Natural killer cell (primary cell): ENCODE data around the gene TENT5C. TPM values are rescaled to one million over a fixed set of nuclear protein-coding genes. Genes with fewer than 3 reads are reported as not detected.

Experiments used
- ATAC-seq, 3 donors: fragments of 150-1000 bp in 2 of 3; fragments of 200-7000 bp in 1 of 3; cut with Tn5 transposase; 1 replicate in 1 of 3; 2 replicates in 2 of 3; pipeline ENCODE4 v1.10.0; 2021; ENCODE audit warnings: mild to moderate bottlenecking in 2 of 3, moderate library complexity in 2 of 3
- DNase-seq, 2 donors: peaks; one replicate each; pipeline versions ENCODE4 v3.0.0 to v3.0.0-alpha.2; 2013 to 2021; ENCODE audit warnings: mixed read lengths in 1 of 2
- H3K27ac ChIP-seq: one replicate; pipeline ENCODE4 v1.5.1; 2013; ENCODE audit warnings: mild to moderate bottlenecking, low read length
- H3K27me3 ChIP-seq: one replicate; pipeline ENCODE4 v1.6.1; 2013; ENCODE audit warnings: low read length; ENCODE audit not compliant: control insufficient read depth, insufficient read depth
- H3K36me3 ChIP-seq: one replicate; pipeline ENCODE4 v1.6.1; 2013; ENCODE audit warnings: low read length; ENCODE audit not compliant: control insufficient read depth, insufficient read depth
- H3K4me1 ChIP-seq: one replicate; pipeline ENCODE4 v1.6.1; 2013; ENCODE audit warnings: low read length; ENCODE audit not compliant: control insufficient read depth, insufficient read depth
- H3K4me3 ChIP-seq: one replicate; pipeline ENCODE4 v1.5.1; 2013; ENCODE audit warnings: low read length
- H3K9me3 ChIP-seq: one replicate; pipeline ENCODE4 v1.6.1; 2013; ENCODE audit warnings: low read length; ENCODE audit not compliant: control insufficient read depth, insufficient read depth
- H3K27ac Mint-ChIP-seq, 2 donors: one replicate each; pipeline ENCODE4 v1.8.0; 2022; ENCODE audit warnings: mild to moderate bottlenecking in 2 of 2, mixed read lengths in 2 of 2, moderate library complexity in 1 of 2
- H3K27me3 Mint-ChIP-seq, 2 donors: one replicate each; pipeline ENCODE4 v1.8.0; 2022; ENCODE audit warnings: low read depth in 2 of 2, mixed read lengths in 2 of 2
- H3K36me3 Mint-ChIP-seq: one replicate; pipeline ENCODE4 v1.8.0; 2022; ENCODE audit warnings: mixed read lengths
- H3K4me1 Mint-ChIP-seq, 2 donors: one replicate each; pipeline ENCODE4 v1.8.0; 2022; ENCODE audit warnings: mixed read lengths in 2 of 2
- H3K4me3 Mint-ChIP-seq: one replicate; pipeline ENCODE4 v1.8.0; 2022; ENCODE audit warnings: mild to moderate bottlenecking, moderate library complexity, mixed read lengths
- H3K9me3 Mint-ChIP-seq, 2 donors: one replicate each; pipeline ENCODE4 v1.8.0; 2022; ENCODE audit warnings: mixed read lengths in 2 of 2
- WGBS: methylation state at CpG from one replicate; pipeline ENCODE4 v1.1.7; 2013; ENCODE audit warnings: missing lambda C conversion rate; ENCODE audit not compliant: insufficient coverage; 5-methylcytosine and 5-hydroxymethylcytosine counted together
- intact Hi-C: fragments of 100-400 bp; cut with micrococcal nuclease; formaldehyde crosslinking; loops from one replicate; pipeline ENCODE4 v1.14.2; 2022
- total RNA-seq, 4 donors: library from RNA; stranded (reverse); fragments of 120-200 nt in 1 of 4; gene quantifications; one replicate each; pipeline versions ENCODE4 v1.2.3 to v1.2.4, GENCODE V29; 2013 to 2022
- TF ChIP-seq, protein P1 (sequence below): fragments of 200-600 bp; IDR thresholded peaks from one replicate; pipeline ENCODE4 v1.8.0; 2022; ENCODE audit warnings: antibody characterized with exemption

Gene TENT5C
- total RNA-seq, 3 donors from 2014 or later (not counting 1 experiment from before 2014, with no cell fraction given) = 80.6 to 109 (median 90.9) TPM

DNA sequence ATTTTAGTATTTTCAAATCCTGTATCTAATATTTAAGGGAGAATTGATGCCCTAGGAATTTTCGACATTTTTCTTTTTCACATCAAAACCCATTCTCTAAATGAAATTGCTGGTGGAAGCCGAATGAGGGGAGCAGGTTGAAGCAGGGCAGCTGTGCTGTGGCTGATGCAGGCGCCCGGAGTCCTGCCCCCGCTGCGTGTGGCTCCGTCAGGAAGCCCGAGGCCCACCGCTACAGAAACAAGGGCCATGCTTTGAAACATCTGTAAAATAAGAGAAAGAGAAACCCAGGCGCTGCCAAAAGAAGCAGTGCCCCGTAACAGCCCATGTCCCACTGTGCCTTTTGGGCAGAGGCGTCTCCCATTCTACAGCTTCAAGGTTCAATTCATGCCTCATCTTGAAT lies 41.1 kb downstream of the TENT5C start:
- Mint-ChIP-seq H3K27ac (no peak overlapping the region), H3K36me3 (no peaks in the 10 kb centered on the region), H3K27me3 (peaks cover 42 to 49% of the 10 kb centered on the region in 2 donors), H3K9me3 (no peaks in the 10 kb centered on the region), H3K4me1 (peaks cover 29 to 30% of the 10 kb centered on the region in 2 donors), H3K4me3 (no peak overlapping the region)
- peaks cover 3% of the 10 kb centered on the region for H3K27me3 ChIP-seq
- intact Hi-C loops = no loop called here
- no peaks in the 10 kb centered on the region for H3K36me3 ChIP-seq
- no peaks in the 10 kb centered on the region for H3K9me3 ChIP-seq
- no peak for ATAC-seq
- no peak for DNase-seq
- no peak overlapping the region for H3K4me3 ChIP-seq
- H3K27ac ChIP-seq = no peak overlapping the region
- TF ChIP-seq, protein P1, sequence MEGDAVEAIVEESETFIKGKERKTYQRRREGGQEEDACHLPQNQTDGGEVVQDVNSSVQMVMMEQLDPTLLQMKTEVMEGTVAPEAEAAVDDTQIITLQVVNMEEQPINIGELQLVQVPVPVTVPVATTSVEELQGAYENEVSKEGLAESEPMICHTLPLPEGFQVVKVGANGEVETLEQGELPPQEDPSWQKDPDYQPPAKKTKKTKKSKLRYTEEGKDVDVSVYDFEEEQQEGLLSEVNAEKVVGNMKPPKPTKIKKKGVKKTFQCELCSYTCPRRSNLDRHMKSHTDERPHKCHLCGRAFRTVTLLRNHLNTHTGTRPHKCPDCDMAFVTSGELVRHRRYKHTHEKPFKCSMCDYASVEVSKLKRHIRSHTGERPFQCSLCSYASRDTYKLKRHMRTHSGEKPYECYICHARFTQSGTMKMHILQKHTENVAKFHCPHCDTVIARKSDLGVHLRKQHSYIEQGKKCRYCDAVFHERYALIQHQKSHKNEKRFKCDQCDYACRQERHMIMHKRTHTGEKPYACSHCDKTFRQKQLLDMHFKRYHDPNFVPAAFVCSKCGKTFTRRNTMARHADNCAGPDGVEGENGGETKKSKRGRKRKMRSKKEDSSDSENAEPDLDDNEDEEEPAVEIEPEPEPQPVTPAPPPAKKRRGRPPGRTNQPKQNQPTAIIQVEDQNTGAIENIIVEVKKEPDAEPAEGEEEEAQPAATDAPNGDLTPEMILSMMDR = no peak
- H3K4me1 ChIP-seq = peaks cover 25% of the 10 kb centered on the region
- WGBS = 92% methylated on average over 11 of the region's 12 CpGs

GRCh38 chr1:117648015-117648414 lies 42.2 kb downstream of the TENT5C start:
- Mint-ChIP-seq H3K36me3 (no peaks in the 10 kb centered on the region), H3K27me3 (peaks cover 49% of the 10 kb centered on the region in 2 donors), H3K27ac (no peak overlapping the region), H3K4me3 (no peak overlapping the region), H3K4me1 (peaks cover 39 to 40% of the 10 kb centered on the region in 2 donors), H3K9me3 (no peaks in the 10 kb centered on the region)
- no CpG with 5 or more reads among the region's 2 CpGs for WGBS
- no peak for DNase-seq
- Histone ChIP-seq H3K9me3 (no peaks in the 10 kb centered on the region), H3K27ac (no peak overlapping the region), H3K4me3 (no peak overlapping the region), H3K36me3 (no peaks in the 10 kb centered on the region), H3K27me3 (peaks cover 3% of the 10 kb centered on the region), H3K4me1 (peaks cover 33% of the 10 kb centered on the region)
- TF ChIP-seq, protein P1 = no peak
- ATAC-seq = no peak
- intact Hi-C loops = no loop called here

DNA sequence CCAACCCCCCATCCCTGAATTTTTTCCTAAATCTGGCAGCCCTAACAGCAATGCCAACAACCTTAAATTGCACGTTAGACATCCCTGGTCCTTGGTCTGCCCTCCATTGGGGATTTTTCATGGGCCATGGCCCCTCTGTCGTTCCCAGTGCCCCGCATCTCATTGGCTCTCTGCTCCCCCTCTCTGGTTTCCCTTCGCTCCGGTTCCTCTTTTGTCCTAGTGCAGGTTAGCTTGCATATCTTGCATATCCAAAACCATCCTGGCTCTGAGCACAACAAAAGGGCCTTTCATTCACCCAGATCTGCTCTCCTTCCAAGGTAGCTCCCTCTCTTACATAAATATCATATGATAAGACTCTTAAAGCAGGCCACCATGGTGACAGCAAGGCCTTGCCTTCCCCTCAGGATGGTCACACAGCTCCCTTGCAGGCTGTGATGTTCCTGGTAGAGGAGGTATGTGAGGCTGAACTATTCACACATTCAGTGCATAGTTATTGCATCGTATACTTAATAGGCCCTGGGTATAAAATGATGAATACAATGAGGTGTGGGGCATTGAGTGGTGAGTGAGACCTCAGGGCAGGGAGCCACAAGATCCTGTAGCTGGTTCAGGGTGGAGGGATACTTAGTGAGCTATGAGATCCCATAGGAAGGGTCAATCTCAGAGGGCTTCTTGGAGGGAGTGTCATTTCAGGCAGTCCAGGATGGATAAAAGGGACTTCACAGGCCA lies 45.2 kb downstream of the TENT5C start:
- peaks cover 34 to 39% of the 10 kb centered on the region in 2 donors for H3K27me3 Mint-ChIP-seq
- intact Hi-C loops = loop anchor here (10.0 kb wide), 1 partner anchor 1146 kb away; no protein-coding TSS in a partner anchor
- Histone ChIP-seq H3K27me3 (no peaks in the 10 kb centered on the region), H3K27ac (no peak overlapping the region), H3K4me3 (no peak overlapping the region), H3K9me3 (no peaks in the 10 kb centered on the region), H3K36me3 (no peaks in the 10 kb centered on the region), H3K4me1 (peaks cover 52% of the 10 kb centered on the region)
- WGBS = 94% methylated on average over 6 of the region's 6 CpGs
- H3K27ac Mint-ChIP-seq = peak overlapping the region in 1 of 2 donors; percentile 68
- H3K4me3 Mint-ChIP-seq = no peak overlapping the region
- TF ChIP-seq, protein P1 = no peak
- peaks cover 52% of the 10 kb centered on the region in 2 donors for H3K4me1 Mint-ChIP-seq
- no peak for ATAC-seq
- H3K36me3 Mint-ChIP-seq = no peaks in the 10 kb centered on the region
- no peaks in the 10 kb centered on the region for H3K9me3 Mint-ChIP-seq
- DNase-seq = no peak
